Retinal pigment epithelial cell (primary cell): ENCODE measurements around the gene MAMDC2.

ENCODE experiments used
- DNase-seq: peaks from one replicate; pipeline ENCODE4 v3.0.0-alpha.2; 2010; ENCODE audit warnings: low read depth
- H3K4me3 ChIP-seq: 2 replicates; pipeline ENCODE4 v1.5.1; 2011; ENCODE audit warnings: mild to moderate bottlenecking, low read length, control low read depth, moderate library complexity
- TF ChIP-seq, protein P1 (sequence below): conservative IDR thresholded peaks from 2 replicates; pipeline ENCODE4 v1.5.1; 2011; ENCODE audit warnings: low read depth, low read length, control low read depth, inconsistent platforms

MAMDC2 gene

DNA sequence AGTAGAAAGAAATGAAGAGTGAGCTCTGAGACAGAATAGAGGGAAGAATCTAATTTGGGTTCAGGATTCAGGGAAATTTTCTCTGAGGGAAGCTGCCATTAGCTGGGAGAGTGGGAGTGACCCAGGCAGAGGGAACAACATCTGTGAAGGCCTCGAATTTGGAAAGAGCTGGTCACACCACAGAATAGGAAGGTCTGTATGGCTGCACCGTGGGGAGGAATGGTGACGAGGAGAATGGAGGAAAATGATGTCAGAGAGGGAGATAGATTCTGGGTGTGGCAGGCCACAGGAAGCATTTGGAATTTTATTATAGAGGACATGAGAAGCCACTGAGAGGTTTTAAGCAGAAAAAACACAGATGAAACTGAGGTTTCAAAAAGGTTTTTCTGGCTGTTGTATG, 98.5 kb downstream of the MAMDC2 start:
- no peak for DNase-seq
- no peak overlapping the region for H3K4me3 ChIP-seq
- TF ChIP-seq, protein P1, sequence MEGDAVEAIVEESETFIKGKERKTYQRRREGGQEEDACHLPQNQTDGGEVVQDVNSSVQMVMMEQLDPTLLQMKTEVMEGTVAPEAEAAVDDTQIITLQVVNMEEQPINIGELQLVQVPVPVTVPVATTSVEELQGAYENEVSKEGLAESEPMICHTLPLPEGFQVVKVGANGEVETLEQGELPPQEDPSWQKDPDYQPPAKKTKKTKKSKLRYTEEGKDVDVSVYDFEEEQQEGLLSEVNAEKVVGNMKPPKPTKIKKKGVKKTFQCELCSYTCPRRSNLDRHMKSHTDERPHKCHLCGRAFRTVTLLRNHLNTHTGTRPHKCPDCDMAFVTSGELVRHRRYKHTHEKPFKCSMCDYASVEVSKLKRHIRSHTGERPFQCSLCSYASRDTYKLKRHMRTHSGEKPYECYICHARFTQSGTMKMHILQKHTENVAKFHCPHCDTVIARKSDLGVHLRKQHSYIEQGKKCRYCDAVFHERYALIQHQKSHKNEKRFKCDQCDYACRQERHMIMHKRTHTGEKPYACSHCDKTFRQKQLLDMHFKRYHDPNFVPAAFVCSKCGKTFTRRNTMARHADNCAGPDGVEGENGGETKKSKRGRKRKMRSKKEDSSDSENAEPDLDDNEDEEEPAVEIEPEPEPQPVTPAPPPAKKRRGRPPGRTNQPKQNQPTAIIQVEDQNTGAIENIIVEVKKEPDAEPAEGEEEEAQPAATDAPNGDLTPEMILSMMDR, result no peak

DNA sequence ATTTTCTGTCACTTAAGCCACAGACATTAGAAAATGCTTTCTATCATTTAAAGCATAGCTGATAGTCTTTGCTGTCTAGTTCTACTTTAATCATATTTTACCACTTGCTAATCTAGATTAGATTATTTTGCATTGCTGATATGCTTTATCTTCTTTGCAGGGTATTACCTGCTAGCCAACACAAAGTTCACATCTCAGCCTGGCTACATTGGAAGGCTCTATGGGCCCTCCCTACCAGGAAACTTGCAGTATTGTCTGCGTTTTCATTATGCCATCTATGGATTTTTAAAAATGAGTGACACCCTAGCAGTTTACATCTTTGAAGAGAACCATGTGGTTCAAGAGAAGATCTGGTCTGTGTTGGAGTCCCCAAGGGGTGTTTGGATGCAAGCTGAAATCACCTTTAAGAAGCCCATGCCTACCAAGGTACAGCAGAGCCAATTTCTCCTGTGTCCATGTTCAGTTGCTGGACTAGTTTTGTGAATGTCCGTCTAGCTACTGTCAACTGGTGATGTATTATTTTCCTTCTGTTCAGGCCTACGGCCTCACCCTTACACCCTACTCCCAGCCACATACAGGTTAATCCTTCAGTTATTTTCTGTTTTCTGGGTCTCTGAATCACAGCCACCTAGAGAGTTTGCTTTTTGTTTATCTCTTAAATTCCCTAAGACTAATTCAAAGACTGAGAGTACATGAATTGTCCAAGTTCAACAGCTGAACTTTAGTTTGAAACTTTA, 99.9 kb downstream of the MAMDC2 start:
- TF ChIP-seq, protein P1, result no peak
- no peak overlapping the region for H3K4me3 ChIP-seq
- DNase-seq, result no peak

DNA sequence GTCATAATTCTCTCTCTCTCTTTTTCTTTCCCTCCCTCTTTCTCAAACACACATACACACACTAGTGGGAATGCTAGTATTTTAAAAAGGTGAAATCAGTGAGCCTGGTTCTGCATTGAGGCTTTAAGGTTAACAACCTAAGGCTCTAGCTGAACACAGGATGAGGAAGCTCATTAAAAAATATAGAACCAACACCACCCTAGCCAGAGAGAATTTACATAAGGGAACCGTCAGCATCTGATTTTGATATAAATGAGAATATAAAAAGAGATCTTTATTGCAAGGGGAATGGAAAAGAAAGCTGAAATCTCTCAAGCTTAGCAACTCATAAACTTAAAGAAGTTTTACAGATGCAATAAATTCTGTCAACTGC, 100.5 kb downstream of the MAMDC2 start:
- DNase-seq, result no peak
- no peak overlapping the region for H3K4me3 ChIP-seq
- TF ChIP-seq, protein P1, result no peak

DNA sequence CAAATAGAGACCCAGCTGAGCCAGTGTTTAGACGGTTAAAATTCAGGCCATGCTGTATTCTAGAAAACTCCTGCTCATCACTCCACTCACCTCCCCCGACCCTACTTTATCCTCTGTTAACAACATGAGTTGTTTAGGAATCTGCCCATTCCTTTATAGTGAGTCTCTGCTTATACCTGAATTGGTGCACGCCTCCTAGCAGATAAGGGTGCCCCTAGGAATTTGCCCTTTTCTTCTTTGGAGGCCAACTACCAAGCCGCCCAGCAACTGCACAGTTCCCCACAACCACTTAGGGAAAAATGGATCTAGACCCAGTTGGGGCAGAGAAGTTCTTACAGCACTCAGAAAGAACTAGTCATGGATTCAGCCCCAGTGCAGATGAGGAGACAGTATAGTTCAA, 102.3 kb downstream of the MAMDC2 start:
- no peak overlapping the region for H3K4me3 ChIP-seq
- no peak for DNase-seq
- TF ChIP-seq, protein P1, result no peak

DNA sequence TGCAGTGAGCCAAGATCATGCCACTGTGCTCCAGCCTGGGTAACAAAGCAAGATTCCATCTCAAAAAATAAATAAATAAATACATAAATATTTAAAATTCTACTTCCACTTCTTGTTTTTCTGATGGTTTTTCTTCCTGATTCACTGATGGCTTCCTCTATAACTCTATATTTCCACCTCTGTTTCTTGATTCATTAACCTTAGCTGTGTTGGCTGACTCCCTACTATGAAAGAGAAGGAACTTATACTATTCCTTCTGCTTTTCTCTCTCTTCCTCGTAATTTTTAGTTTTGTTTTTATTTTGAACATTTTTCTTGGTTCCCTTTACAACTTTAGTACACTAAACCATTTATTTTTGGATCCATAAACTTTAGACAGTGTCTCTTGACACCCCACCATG, 103.5 kb downstream of the MAMDC2 start:
- TF ChIP-seq, protein P1, result no peak
- no peak for DNase-seq
- no peak overlapping the region for H3K4me3 ChIP-seq

DNA sequence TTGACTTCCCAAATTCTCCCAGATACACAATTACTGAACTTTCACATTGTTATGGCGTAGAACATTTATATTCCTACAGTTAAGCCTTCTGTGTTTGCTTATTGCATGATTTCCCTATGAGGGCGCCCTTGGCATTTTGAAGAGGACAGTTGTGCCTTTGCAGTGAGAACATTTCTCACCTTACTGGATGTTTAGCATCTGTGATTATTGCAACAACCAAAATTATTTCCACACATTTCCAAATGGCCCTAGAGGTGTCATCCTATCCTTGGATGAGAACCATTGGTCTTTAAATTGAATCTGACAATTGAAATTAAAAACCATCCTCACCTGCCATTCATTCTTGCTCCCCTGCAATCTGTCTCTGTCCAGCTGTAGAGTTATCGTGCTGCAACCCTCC, 104.0 kb downstream of the MAMDC2 start:
- TF ChIP-seq, protein P1, result no peak
- no peak overlapping the region for H3K4me3 ChIP-seq
- DNase-seq, result no peak

DNA sequence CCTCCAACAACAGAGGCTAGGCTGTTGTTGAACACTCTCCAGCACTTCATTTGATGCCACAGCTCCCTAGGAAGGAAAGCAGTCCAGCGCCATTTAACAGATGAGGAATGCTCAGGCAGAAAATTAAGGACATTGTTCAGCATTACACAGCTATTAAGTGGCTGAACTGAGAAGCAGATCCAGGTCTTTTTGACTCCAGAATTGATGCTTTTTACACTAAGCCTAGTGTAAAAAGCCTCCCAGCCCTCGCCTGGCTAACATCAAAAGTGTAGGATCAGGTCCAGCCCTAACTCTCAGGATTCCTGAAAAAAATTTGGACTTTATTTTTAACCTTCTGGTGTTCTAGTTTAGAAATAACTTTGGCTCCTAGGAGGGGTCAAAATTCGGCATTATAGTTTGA, 108.7 kb downstream of the MAMDC2 start:
- DNase-seq, result no peak
- TF ChIP-seq, protein P1, result no peak
- H3K4me3 ChIP-seq, result no peak overlapping the region
